Stimulated activated CD4-positive, alpha-beta T cell treated with anti-CD3 and anti-CD28 coated beads, Interleukin-1b, Interleukin-23, amount 100 ng/mL, for 1 hour (primary cell): ENCODE measurements around the gene TMEM61.
"Not testable (repeated sequence)": the region's sequence is repeated elsewhere in the genome, so short reads cannot be mapped to it uniquely, and the experiment has no call there.

Source experiments
- DNase-seq, 2 donors: peaks; one replicate each; pipeline ENCODE4 v3.0.0-alpha.2; 2020; ENCODE audit warnings: low read depth in 2 of 2

The TMEM61 gene

DNA sequence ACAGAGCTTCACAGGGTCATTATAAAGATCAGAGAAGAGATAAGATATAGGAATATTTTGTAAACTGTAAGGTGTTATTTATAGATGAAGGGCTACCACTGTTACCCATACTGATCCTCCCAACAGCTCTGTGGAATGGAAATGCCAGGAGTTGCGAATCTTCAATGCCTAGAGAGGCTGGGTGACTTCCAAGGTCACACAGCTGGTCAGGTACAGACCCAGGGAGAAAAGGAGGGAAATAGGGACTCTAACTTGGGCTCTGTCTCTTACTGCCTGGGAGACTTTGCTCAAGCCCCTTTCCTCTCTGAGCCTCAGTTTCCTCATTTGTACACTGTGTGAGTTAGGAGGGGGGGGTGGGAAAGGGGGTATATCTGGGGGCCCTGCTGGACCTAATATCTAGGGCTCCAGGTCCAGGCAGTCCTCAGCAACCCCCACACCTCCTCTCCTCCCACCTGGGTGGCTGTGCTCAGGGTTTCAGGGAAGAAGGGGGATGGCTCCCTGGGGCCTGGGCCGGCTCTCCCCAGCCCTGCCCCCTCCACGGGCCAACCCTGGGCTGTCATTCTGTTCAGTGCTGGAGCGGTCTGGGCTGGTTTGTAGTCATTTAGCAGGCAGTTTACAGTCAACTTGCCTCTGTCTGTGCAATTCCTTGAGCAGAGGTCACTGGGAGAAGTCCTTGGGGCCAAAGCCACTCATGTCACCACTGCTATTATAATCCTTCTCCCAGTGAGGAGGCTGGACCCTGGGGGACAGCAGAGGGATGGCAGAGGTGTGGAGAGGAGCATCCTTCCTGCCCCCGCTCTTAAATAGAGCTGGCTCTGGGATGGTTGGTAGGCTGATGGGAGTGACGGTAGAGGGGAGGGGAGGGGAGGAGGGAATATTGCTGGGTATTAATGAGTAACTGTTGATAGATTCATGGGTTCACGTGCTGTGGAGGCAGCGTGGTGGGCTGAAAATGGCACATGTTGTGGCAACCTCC is 20.0 kb downstream of the TMEM61 start:
- no peak for DNase-seq

DNA sequence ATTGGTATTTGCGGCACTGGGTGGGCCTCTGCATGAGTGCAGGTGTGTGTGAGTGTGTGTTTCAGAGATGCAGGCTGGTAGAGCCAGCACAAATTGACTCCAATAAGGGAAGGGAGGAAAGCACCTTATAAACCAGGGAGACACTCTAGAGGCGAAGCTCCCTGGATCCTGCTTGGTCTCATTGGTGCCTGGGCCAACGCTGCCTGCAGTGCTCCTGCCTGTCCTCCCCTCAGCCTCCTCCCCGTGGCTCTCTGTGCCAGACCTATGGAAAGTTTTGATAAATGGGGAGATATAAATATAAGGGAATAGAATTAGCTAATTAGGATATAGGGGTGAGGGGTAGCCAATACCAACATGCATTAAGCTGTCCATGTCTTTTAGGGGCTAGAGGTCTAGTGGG is 20.9 kb downstream of the TMEM61 start:
- no peak for DNase-seq

DNA sequence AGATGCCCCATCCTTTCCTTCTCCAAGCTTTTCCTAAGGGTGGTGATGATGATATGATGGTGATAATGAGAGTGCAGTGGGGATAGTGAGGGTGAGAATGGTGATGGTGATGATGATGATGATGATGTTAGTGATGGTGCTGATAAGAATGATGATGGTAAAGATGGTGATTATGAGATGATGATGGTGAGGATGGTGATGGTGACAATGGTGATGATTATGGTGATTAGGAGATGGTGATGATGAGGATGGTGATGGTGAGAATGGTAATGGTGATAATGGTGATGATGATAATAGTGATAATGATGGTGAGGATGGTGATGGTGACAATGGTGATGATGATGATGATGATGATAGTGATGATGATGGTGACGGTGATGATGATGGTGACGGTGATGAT is 22.3 kb downstream of the TMEM61 start:
- no peak for DNase-seq

DNA sequence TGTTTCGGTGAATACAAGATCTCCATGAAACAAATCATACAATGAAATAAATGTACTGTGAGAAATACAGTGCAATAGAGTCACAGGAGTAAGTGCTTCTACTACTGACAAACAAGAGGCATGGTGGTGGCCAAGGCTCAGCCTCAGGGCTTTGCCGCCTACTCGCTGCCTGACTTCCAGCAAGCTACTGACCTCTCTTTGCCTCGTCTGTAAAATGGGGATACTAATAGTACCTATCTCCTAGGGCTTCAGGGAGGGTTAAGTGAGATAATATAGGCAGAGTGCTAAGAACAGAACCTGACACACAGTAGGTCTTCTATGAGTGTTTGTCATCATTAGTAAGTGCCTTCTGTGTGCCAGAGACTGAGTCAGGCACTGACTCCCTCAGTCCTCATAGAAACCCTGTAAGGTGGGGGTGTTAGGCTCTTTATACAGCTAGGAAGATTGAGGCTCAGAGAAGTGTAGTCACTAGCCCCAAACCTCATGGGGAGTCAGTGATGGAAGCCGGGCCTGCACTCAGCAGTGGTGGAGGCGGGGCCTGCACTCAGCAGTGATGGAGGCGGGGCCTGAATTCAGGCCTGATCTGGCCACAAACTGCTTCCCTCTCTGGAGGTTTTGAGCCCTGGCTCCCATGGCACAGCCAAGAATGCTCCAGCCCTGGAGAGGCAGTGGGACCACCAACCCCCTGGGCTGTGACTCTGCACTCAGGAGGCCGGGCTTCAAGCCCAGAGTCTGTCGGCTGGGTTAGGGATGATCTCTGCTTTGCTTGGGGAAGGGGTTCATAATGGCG is 25.1 kb downstream of the TMEM61 start:
- no peak for DNase-seq

DNA sequence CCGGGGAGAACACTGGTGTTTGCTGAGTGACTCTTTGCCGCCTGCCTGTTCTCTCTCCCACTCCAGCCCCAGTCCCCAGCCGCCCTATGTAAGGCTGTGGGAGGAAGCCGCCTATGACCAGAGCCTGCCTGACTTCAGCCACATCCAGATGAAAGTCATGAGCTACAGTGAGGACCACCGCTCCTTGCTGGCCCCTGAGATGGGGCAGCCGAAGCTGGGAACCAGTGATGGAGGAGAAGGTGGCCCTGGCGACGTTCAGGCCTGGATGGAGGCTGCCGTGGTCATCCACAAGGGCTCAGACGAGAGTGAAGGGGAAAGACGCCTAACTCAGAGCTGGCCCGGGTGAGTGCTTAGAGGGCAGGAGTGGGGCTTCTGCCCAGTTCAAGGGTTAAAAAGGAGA is 26.5 kb downstream of the TMEM61 start:
- no peak for DNase-seq

DNA sequence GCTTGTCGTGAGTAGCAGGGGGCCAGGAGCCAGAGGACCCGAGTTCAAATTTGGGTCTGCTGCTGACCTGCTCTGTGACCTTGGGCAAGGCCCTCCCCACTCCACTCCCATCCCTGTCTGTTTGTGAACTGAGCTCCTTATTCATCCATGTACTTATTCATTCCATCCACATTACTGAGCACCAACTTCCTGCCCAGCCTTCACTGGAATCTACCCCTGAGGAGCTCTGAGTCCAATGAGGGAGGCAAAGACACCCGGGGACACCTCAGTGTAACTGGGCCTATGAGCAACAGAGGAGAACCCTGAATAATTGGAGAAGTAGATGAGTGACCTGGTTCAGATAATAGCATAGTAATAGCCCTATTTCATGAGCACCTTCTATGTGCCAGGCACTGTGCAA is 27.2 kb downstream of the TMEM61 start:
- no peak for DNase-seq

DNA sequence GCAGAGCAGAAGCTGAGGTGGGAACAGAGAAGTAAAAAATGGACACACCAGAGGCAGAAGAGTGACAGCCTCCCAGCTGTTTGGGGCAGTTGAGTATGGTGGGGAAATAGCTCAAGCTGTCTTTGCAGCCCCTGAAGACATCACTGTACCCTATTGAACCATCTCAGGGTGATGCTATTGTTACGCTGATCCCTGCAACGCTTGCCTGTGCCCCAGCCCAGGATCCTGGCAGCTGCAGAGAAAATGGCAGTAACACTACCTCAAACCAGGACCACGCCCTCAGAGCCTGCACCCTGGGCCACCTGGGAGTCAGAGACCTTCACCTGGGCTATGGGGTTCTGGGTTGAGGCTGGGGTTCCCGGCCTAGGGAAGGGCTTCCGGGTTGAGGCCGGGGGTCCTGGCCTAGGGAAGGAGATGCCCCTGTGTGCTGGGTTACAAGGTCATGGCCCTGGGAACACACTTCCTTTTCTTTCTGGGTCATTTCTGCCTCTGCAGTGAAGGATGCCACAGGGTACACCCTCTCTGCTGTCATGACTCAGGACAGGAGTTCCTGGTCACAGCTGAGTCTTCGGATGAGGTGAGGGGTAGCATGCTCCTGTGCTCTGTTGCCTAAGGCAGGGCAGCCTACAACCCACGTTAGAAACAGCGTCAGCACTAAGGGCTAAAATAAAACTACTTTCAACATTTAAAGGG is 29.9 kb downstream of the TMEM61 start:
- no peak for DNase-seq

DNA sequence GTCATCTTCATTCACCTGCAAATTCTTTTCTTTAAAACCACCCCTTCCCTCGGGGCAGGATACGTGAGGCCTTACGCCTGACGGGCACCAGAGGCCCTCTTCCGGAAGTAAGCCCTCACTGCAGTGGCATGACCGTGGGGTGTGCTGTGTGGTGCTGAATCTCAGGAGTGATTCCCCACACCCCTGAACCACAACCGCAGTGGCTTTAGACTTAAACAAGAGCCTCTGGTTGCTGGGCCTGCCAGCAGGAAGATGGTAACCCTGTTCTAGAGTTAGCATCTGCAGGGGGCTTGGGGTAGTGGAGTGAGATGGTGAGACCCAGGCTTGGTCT is 30.4 kb downstream of the TMEM61 start:
- DNase-seq = no peak

DNA sequence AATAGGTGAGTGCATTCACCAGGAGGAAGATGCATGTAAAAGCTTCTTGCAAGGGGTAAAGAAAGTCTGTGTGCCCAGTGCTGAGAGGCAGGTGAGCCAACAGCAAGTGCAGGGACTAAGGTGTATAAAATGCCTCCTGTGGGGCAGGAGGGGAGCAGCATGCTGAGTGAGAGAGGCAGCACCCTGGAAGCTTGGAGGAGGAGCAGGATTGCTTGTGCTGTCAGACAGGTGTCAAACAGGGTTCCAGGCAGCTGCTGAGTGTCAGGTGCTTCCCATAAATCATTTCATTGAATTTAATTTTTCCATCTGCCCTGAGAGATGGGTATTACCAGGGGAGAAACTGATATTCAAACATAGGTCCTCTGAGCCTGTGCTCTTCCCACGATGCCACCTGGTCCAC is 32.2 kb downstream of the TMEM61 start:
- no peak for DNase-seq

DNA sequence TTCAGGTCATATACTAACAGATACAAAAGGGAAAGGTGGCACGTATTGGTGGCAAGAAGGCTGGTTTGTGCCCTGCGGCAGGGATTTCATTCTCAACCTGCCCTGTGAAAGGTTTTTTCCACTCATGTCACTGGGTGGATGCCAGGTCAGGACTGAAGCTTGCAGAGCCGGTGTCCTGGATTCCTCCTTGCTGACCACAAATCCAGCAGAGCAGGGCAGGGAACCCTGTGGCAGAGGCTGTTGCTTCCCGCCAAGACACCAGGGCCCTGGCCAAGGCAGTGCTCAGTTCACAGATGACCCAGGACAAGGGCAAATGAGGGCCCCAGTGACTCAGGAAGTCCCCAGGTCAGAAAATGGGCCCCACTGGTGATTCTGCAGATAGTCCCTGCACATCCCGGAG is 34.7 kb downstream of the TMEM61 start:
- no peak for DNase-seq

DNA sequence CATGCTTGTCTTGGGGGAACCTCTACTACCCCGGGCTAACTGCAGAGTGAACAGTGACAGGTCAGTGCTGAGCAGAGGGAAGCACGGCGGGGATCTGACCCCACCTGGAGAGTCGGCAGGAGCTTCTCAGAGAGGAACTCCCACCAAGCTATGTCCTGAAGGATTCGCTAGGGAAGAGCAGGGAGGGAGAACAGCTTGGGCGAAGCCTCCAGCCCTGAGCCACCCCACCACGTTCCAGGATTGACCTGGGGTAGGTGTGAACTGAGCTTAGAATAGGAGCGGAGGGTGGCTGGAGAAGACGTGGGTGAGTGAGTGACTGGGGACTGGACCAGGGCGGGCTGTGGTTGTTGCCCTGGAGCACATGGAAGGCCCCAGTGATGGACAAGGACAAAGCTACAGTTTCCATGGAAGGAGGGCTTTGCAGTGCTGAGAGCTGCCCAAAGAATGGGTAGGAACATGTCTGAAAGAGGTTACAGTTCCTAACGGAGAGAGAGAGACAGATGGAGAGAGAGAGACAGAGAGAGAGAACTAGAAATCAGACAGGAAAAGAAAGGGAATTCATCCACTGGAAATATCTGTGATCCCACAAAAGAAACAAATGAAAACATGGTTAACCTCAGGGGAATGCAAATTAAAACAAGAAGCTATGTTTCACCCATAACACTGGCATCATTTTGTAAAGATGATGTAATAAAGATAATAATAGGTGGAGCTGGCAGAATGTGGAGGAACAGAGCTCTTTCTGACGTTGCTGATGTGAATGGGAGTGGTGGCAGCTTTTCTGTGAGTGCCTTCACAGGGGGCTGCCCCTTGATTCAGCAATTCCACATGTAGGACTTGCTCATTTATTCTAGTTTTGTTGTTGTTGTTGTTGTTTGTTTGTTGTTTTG is 35.5 kb downstream of the TMEM61 start:
- DNase-seq = no peak

DNA sequence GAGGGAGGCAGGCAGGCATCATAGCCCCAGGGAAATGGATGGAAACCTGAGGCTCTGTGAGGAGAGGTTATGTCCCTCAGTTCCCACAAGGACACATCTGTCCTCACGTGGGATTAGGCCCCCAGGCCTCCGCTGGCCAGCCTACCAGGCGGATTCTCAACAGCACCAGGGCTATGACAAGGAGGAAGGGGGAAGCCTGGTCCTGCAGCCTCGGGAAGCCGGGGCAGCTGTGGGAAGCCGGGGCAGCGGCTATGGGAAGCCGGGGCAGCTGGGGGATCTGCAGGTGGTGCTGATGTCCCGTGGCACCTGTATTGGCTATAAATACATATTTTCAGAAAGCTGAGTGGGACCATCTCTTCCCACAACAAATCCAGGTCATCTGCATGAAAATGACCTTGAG is 38.0 kb downstream of the TMEM61 start:
- no peak for DNase-seq

DNA sequence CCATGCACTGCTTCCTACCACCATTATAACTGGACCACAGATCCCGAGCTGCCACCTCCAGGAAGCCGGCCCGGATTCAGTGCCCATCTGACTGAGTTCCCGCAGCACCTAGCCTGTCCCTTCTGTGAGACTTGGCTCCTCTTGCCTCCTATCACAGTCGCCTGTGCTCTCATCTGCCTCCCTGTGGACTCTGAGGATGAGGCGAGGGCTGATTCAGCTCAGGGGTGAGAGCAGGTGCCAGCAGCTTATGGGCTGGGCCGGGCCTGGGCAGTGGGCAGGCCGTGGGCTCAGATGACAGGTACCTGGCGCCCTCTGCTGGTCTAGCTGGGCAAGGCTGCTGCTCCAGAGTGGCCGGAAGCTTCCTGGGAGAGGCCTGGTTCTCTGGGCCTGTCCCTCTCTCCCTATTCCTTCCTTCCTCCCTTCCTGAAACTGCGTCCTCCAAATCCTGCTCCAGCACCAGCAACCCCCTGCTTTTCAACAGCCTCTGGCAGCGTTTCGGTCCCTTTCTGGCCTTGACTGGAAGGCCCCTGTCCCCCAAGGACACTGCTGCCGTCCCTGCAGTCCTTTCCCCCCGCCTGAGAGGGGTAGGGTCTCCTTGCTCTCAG is 41.6 kb downstream of the TMEM61 start:
- DNase-seq = peak in 1 of 2 donors; percentile 35

DNA sequence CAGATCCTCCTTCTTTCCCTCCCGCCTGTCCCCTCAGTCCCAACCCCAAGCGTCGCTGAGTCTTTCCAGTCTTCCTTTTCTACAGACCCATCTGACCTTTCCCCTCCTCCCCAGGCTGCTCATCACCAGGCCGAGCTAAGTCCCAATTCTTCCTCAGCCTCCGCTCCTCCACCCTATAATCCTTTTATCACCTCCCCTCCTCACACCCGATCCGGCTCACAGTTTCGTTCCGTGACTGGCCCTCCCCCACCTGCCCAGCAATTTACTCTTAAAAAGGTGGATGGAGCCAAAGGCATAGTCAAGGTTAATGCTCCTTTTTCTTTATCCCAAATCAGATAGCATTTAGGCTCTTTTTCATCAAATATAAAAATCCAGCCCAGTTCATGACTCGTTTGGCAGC is 43.7 kb downstream of the TMEM61 start:
- not testable (repeated sequence) for DNase-seq

DNA sequence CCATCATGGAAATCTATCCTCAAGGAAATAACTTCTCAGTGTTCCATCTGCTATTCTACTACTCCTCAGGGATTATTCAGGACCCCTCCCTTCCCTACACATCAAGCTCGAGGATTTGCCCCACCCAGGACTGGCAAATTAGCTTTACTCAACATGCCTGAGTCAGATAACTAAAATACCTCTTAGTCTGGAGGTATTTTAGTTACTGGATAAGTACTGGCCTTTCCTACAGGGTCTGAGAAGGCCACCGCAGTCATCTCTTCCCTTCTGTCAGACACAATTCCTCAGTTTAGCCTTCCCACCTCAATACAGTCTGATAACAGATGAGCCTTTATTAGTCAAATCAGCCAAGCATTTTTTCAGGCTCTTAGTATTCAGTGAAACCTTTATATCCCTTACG is 46.3 kb downstream of the TMEM61 start:
- not testable (repeated sequence) for DNase-seq

DNA sequence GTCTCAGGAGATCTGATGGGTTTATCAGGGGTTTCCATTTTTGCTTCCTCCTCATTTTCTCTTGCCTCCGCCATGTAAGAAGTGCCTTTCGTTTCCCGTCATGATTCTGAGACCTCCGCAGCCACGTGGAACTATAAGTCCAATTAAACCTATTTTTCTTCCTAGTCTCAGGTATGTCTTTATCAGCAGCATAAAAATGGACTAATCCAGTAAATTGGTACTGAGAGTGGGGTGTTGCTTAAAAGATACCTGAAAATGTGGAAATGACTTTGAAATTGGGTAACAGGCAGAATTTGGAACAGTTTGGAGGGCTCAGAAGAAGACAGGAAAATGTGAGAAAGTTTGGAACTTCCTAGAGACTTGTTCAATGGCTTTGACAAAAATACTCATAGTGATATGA is 50.7 kb downstream of the TMEM61 start:
- not testable (repeated sequence) for DNase-seq

DNA sequence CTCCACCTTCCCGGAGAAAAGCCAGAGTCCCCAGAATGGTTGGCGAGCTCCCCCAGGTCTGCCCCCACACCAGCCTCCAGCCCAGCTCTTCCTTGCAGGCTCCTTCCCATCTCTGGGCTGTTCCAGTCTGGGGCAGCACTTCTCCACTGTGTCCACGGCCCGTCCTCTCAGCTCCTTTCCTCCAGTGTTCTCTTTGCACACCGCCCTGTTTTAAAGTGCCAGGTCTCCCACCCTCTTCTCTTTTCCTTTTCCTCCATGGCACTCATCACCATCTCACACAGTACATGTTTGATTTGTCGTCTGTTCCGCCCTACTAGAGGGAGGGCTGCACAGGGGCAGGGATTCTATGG is 52.8 kb downstream of the TMEM61 start:
- no peak for DNase-seq

DNA sequence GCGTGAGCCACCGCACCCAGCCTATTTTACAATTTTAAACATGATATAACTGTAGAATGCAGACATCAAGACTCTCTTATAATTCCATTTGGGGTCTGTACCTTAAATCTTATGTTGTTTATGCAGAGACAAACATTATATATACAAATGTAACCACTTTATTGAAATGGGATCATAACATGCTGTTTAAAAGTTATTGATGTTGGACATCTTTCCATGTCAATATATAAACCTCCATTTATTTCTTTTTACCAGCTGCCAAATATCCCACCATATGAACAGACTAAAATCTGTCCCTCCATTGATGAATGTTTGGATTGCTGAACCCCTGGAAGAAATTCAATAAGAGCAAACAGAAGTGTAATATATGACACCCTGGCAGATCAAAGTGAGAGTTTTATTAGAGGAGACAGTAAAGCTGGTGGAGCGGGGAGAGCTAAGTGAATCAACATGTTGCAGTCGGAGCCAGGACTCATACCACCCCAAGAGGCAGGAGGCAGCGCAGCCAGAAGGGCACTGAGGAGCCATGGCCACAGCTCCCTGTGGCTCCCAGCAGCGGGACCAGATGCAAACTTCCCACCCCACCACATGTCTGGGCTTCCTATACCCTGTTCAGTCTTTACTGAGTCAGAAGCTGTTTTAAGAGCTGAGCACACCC is 54.2 kb downstream of the TMEM61 start:
- no peak for DNase-seq

DNA sequence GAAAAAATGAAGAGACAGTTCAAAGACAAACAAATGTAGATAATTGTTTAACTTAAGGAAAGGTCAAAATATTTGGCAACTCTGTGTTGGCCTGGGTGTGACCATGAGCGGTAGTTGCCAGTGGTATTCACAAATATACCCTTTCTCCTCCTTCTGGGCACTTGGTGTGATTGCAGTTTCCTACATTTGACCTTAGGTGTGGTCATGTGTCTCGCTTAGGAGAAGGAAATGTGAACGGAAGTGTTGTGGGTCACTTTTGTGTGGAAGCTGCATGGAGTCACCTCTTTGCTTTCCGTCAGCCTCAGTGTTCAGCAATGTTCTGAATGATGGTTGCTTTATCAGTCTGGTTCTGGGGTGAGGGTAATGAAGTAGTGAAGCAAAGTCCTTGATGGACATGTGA is 55.5 kb downstream of the TMEM61 start:
- DNase-seq = no peak

DNA sequence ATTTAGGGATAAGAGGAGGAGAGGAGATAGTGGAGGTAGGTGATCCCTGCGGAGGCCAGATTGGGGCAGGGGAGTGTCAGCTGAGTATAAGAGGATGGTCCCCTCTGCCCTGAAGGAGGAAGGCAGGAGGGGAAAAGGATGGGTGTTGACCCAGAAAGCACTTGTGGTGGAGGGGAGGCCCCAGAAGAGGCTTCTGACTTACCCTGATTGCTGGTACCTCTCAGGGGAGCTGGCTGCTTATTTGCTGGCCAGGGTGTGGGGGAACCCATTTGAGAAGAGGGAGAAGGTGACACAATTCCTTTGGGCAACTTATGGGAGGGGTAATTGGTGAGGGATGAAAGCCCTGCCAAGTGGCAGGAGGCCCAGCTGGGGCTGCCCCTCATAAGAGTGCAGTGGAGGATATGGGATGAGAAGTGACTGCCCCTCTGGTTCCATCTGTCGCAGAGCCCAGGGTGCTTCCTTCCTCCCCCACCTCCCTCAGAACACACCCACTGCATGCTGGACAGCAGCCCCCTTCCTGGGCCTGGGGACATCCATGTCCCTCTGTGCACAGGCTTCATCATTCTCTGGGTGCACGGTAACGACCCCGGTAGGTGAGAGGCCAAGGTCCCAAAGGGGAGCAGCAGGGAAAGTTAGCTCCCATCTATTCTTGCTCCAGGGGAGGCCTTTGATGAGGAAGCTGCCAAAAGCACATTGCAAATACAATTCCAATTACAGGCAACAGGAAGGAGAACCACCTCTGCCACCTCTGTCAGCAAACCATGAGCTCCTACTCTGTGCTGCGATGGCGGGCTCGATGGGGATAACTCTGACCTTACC is 57.5 kb downstream of the TMEM61 start:
- DNase-seq = no peak
